ENCODE measurements around the gene GMNC.

The GMNC gene

GRCh38 chr3:190853464-190853863 is 9.0 kb downstream of the GMNC start:
- DNase-seq (ENCODE audit: low read depth in 4 of 4, low spot score in 1 of 4), result no peak

DNA sequence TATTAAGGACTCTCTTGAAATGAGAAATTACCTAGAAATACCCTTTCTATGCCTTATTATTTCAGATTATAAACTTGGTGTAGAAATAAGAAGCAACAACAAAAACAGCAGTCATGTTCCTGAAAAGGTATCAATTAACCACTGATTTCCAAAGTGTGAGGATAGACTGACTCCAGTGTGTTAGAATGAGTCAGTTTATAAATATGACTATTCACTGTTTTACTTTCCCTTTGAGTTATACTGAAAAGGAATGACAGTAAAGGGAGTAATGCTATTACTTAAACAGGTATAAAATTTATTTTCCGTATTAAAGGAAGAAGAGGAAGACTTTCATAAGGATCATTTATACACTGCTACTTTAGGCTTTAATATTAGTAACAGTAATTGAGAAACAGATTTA is 12.9 kb downstream of the GMNC start:
- DNase-seq (ENCODE audit: low read depth in 4 of 4, low spot score in 1 of 4), result no peak

- no peak for DNase-seq (ENCODE audit: low read depth in 4 of 4, low spot score in 1 of 4)
Observed at GRCh38 chr3:190848870-190849269, 13.6 kb downstream of the GMNC start.

DNA sequence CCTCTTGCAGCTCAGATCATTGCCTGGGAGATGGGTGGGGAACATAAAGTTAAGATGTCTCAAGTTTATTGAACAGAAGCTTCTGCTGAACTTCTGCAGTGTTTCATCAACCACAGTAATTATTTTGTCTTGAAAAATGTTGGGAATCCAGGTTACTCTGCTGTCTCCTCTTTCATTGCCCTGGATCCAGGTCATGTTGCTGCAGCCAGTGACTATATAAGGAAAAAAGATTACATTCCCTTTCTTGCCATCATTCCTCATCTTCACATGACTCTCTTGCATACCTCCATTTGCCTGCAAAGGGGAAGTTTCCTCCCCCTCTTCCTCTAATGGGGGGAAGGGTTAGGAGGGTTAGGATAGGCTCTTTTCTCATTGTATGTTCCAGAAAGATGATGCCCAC is 15.1 kb downstream of the GMNC start:
- DNase-seq (ENCODE audit: low read depth in 4 of 4, low spot score in 1 of 4), result no peak

DNA sequence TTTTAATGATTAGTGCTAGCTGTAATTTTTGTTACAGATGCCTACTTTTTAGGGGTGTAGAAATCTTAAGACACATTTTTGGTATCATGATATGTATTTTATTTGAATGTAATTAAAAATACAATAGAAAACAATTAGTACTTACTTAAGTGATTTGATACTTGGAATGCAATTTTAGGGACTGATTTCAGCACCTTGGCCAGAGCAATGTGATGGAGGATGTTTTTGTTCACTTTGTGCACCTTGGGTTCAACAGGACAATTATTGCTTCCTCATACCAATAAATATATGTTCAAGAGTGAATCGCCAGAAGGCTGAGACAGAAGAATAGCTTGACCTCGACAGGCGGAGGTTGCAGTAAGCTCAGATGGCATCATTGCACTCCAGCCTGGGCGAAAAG is 22.3 kb downstream of the GMNC start:
- no peak for DNase-seq (ENCODE audit: low read depth in 4 of 4, low spot score in 1 of 4)

DNA sequence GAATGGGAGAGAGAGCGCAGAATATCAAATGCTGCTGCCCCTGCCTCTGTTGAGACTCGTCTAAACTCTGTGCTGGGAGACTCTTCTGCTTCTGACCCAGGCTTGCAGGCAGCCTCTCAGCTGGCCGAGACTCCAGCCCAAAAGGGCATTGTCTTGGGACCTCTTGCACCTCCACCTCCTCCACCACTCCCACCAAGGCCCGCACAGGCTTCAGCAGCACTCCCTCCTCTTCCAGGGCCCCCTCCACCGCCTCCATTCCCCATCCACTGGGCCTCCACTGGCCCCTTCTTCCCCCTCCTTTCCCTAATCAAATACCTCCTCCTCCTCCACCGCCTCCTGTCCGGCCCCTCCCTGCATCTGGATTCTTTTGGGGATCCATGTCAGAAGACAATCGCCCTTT is 31.3 kb downstream of the GMNC start:
- no peak for DNase-seq (ENCODE audit: low read depth in 4 of 4, low spot score in 1 of 4)

DNA sequence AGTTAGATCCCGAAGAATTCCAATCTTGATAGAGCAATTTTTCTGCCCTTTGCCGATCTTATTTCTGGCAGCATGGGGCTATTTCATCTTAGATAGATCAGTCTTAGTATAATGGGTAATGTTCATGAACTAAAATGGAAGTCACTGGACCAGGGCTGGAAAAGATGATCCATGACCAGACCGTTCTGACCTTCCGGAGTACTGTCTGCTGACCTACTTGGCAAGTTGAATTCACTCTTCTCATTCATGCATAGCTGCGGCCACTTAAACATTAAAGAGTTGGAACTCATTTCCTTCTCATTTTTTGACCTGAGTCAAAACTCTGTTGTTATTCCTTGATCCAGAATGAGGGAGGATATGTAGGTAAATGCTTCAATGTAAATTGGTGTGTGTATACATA is 32.5 kb downstream of the GMNC start:
- no peak for DNase-seq (ENCODE audit: low read depth in 4 of 4, low spot score in 1 of 4)

- no peak for DNase-seq (ENCODE audit: low read depth in 4 of 4, low spot score in 1 of 4)
Observed at GRCh38 chr3:190826018-190826417, 36.5 kb downstream of the GMNC start.

GRCh38 chr3:190825386-190826016 is 37.0 kb downstream of the GMNC start:
- DNase-seq (ENCODE audit: low read depth in 4 of 4, low spot score in 1 of 4), result no peak

DNA sequence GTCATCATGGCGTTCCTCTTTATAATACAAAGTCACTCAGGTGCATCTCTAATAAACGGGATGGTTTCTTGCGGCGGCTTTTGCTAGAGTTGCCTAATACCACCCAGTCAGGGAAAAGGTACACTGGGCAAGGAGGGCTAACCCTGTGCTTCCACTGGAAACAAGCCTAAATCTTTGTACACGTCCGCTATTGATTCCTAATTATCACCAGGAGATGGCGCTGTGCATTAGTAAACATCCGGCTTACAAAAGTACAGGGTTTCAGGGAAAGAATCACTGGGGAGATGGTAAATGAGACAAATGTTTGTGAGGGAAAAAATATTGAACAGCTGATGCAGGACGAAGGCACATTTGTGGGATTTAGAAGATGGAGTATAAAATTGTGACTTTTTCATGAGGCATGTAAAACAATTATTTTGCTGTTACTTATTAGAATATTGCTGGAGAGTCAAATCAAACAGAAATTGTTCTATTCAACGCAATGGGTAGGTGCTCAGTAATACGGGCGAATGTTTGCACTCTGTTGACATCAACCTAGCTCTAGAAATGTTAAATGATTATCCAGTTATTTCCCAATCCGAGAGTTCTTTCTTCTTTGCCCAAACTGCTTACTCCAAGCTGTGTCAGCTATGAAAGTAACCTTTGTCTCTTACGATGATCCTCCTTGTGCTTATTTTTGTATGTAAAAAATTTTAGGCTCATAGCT is 50.6 kb downstream of the GMNC start:
- DNase-seq (ENCODE audit: low read depth in 4 of 4, low spot score in 1 of 4), result no peak

DNA sequence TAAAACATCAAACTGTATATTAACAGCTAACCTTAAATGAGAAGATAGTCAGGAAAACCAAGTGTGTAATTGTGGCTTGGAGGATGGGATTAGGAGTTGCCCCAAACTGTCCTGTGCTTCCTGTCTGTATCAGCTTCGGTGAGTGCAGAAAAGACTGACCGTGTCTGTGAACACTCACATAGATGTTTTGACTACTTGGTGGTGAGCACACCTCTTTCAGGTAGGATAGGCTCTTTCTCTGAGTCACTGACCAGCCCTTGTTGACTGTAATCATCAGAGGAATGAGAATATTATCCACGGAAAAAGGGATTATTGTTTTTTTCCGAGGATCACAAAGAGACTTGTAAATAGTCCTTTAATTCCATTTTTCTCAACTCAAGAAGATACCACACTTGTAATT is 51.5 kb downstream of the GMNC start:
- DNase-seq (ENCODE audit: low read depth in 4 of 4, low spot score in 1 of 4), result no peak

DNA sequence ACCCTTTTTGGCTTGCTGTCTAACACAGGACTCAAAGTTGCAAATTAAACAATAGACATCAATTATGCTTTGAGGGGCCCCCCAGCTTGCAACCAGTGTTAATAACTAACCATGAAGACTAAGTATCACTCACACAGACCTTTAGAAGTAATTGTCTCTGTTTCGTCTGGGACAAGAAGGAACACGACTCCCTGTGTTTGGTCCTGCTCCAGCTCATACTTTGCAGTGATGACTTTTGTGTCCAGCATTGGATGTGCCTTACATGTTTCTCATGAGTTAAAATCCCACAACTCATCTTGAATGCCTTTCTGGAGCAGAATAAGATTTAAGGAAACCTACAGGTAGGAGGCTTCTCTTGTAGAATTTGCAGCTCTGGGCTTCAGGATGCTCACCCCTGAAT is 53.1 kb downstream of the GMNC start:
- no peak for DNase-seq (ENCODE audit: low read depth in 4 of 4, low spot score in 1 of 4)

DNA sequence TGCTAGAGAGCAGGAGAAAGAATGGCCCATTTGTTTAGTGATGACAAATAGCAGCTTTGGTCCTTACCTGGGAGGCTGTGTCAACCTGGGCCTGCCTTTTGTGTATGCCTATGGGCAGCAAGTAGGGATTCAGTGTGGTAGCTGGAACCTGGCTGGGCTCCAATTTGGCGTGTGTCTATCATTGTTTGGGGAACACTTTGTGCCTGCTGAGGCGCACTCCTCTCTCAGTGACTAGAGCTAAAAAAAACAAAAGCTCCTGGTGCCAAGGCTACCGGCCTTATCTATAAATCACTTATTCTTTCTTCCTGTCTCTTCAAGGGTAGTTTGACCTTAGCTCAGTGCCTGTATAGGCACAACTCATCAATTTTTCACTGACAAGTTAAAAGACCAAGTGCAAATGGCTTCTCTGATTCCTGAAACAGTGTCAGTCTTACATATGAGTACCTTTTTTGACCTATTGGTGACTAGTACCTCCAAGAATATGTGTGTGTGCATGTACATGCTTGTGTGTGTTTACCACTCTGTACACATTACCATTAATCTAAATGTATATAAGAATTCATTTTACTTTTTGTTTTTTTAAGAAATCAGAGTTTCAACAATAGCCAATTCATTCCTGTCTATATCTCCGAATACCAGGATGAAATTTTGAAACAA is 54.6 kb downstream of the GMNC start:
- no peak for DNase-seq (ENCODE audit: low read depth in 4 of 4, low spot score in 1 of 4)
